Measurements from ENCODE around the gene SHISA2. TPM values are rescaled to one million over a fixed set of nuclear protein-coding genes. Genes with fewer than 3 reads are reported as not detected.

SHISA2 gene
- total and polyA plus RNA-seq, 2 of the 13 experiments (the other 11 are each of a cell fraction or from before 2014, with no cell fraction given) = not detected

DNA sequence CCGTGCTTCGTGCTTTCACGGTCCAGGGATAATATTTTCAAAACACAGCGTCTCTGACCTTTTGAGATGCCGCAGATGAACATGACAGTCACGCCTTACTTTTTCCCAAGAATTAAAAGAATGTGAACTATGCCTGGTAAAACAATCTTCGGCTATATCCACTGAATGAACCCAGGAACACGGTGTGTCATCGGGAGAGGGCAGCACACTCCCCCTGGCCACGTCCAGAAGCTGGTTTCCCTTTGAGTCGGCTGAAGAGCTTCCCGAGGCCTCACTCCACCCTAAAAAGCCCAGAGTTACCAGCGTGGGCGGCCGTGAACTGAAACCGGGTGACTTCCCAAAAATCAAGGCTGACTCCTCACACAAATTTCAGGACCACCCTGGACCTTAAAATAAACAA, 22.9 kb upstream of the SHISA2 start:
- FAIRE-seq = no peak
- CTCF ChIA-PET (ENCODE audit: low intra/inter-chr PET ratio, low total read pairs) = no interaction called here
- Histone ChIP-seq H3K9me3 (ENCODE audit: low read length) (no peaks in the 10 kb centered on the region), H3K27ac (ENCODE audit: extremely low read length, insufficient read depth, low read length) (no peak overlapping the region), H3K9ac (ENCODE audit: insufficient read depth, low read depth, low read length) (no peak overlapping the region), H3K79me2 (ENCODE audit: insufficient read depth, low read length) (no peaks in the 10 kb centered on the region), H2AFZ (ENCODE audit: low read length) (no peak overlapping the region), H3K27me3 (ENCODE audit: control insufficient read depth in 1 of 2, insufficient read depth in 2 of 2, low read length in 2 of 2) (peaks cover 0 to 6% of the 10 kb centered on the region in 2 experiments; a peak in 2 of 5 replicates), H3K4me2 (ENCODE audit: low read depth, low read length) (peak overlapping the region; percentile 12; the same call in 1 of the 2 replicates), H3K4me1 (ENCODE audit: insufficient read depth, low read length) (peaks cover 12% of the 10 kb centered on the region), H3K4me3 (replicated peaks in 1 of 3; ENCODE audit: insufficient read depth in 1 of 3, low read depth in 2 of 3, low read length in 3 of 3) (no peak overlapping the region), H3K36me3 (replicated peaks in 1 of 2; ENCODE audit: control insufficient read depth in 1 of 2, insufficient read depth in 2 of 2, low read length in 2 of 2) (no peaks in the 10 kb centered on the region), H4K20me1 (ENCODE audit: insufficient read depth, low read length) (no peaks in the 10 kb centered on the region)
- peak; percentile 50 for DNase-seq (ENCODE audit: low spot score)
- 8% methylated on average over 16 of the region's 16 CpGs for WGBS (ENCODE audit: low lambda C conversion rate)
- BruUV-seq (replicated peaks) = no TSS peak
- POLR2A ChIA-PET = no interaction called here
- ATAC-seq = peak; percentile 81
- TF ChIP-seq, protein P1, sequence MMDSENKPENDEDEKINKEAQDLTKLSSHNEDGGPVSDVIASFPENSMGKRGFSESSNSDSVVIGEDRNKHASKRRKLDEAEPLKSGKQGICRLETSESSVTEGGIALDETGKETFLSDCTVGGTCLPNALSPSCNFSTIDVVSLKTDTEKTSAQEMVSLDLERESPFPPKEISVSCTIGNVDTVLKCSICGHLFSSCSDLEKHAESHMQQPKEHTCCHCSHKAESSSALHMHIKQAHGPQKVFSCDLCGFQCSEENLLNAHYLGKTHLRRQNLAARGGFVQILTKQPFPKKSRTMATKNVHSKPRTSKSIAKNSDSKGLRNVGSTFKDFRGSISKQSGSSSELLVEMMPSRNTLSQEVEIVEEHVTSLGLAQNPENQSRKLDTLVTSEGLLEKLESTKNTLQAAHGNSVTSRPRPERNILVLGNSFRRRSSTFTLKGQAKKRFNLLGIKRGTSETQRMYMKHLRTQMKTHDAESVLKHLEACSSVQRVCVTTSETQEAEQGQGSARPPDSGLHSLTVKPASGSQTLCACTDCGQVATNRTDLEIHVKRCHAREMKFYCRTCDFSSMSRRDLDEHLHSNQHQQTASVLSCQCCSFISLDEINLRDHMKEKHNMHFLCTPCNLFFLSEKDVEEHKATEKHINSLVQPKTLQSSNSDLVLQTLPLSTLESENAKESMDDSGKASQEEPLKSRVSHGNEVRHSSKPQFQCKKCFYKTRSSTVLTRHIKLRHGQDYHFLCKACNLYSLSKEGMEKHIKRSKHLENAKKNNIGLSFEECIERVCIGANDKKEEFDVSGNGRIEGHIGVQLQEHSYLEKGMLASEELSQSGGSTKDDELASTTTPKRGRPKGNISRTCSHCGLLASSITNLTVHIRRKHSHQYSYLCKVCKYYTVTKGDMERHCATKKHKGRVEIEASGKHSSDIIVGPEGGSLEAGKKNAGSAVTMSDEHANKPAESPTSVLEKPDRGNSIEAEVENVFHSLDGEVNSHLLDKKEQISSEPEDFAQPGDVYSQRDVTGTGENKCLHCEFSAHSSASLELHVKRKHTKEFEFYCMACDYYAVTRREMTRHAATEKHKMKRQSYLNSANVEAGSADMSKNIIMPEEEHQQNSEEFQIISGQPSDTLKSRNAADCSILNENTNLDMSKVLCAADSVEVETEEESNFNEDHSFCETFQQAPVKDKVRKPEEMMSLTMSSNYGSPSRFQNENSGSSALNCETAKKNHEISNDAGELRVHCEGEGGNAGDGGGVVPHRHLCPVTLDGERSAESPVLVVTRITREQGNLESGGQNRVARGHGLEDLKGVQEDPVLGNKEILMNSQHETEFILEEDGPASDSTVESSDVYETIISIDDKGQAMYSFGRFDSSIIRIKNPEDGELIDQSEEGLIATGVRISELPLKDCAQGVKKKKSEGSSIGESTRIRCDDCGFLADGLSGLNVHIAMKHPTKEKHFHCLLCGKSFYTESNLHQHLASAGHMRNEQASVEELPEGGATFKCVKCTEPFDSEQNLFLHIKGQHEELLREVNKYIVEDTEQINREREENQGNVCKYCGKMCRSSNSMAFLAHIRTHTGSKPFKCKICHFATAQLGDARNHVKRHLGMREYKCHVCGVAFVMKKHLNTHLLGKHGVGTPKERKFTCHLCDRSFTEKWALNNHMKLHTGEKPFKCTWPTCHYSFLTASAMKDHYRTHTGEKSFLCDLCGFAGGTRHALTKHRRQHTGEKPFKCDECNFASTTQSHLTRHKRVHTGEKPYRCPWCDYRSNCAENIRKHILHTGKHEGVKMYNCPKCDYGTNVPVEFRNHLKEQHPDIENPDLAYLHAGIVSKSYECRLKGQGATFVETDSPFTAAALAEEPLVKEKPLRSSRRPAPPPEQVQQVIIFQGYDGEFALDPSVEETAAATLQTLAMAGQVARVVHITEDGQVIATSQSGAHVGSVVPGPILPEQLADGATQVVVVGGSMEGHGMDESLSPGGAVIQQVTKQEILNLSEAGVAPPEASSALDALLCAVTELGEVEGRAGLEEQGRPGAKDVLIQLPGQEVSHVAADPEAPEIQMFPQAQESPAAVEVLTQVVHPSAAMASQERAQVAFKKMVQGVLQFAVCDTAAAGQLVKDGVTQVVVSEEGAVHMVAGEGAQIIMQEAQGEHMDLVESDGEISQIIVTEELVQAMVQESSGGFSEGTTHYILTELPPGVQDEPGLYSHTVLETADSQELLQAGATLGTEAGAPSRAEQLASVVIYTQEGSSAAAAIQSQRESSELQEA (CRISPR knock-in tag; IDR thresholded peaks at IDR 0.05; ENCODE audit: not compliant biosample characterization) = no peak
- no peak for TF ChIP-seq ZNF569 (CRISPR knock-in tag; IDR thresholded peaks at IDR 0.05; ENCODE audit: borderline replicate concordance)
- no peak for TF ChIP-seq CHD2 (IDR thresholded peaks at IDR 0.05; ENCODE audit: low read depth, low read length)
- 0 out of 2 replicates have a peak, but pooled peaks have one; percentile 38 for TF ChIP-seq ZNF644 (CRISPR knock-in tag; IDR thresholded peaks at IDR 0.05; ENCODE audit: low read depth)
- TF ChIP-seq TEAD3 (CRISPR knock-in tag; optimal IDR thresholded peaks at IDR 0.05; ENCODE audit: borderline replicate concordance) = peak; percentile 56
- TF ChIP-seq, protein P2, sequence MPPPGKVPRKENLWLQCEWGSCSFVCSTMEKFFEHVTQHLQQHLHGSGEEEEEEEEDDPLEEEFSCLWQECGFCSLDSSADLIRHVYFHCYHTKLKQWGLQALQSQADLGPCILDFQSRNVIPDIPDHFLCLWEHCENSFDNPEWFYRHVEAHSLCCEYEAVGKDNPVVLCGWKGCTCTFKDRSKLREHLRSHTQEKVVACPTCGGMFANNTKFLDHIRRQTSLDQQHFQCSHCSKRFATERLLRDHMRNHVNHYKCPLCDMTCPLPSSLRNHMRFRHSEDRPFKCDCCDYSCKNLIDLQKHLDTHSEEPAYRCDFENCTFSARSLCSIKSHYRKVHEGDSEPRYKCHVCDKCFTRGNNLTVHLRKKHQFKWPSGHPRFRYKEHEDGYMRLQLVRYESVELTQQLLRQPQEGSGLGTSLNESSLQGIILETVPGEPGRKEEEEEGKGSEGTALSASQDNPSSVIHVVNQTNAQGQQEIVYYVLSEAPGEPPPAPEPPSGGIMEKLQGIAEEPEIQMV (CRISPR knock-in tag; IDR thresholded peaks at IDR 0.05; ENCODE audit: low read depth) = peak; percentile 84; the same call in 1 of the 2 replicates
- TF ChIP-seq, protein P3, sequence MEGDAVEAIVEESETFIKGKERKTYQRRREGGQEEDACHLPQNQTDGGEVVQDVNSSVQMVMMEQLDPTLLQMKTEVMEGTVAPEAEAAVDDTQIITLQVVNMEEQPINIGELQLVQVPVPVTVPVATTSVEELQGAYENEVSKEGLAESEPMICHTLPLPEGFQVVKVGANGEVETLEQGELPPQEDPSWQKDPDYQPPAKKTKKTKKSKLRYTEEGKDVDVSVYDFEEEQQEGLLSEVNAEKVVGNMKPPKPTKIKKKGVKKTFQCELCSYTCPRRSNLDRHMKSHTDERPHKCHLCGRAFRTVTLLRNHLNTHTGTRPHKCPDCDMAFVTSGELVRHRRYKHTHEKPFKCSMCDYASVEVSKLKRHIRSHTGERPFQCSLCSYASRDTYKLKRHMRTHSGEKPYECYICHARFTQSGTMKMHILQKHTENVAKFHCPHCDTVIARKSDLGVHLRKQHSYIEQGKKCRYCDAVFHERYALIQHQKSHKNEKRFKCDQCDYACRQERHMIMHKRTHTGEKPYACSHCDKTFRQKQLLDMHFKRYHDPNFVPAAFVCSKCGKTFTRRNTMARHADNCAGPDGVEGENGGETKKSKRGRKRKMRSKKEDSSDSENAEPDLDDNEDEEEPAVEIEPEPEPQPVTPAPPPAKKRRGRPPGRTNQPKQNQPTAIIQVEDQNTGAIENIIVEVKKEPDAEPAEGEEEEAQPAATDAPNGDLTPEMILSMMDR (CRISPR knock-in tag; IDR thresholded peaks at IDR 0.05) = peak; percentile 40
- in situ Hi-C loops (cut with HindIII; ENCODE audit: extremely low pct_ligation_motif_present, low pct_unique_long_range_greater_than_20kb) = no loop called here
- intact Hi-C loops (cut with micrococcal nuclease; ENCODE audit: unreplicated experiment) = no loop called here

Data from HepG2 (cell line).